Hepatocyte (in vitro differentiated cells): ENCODE results near the gene VAMP7. TPM values are rescaled to one million over a fixed set of nuclear protein-coding genes. Genes with fewer than 3 reads are reported as not detected.
"Not testable (repeated sequence)": the region's sequence is repeated elsewhere in the genome, so short reads cannot be mapped to it uniquely, and the experiment has no call there.

Experiments
- DNase-seq: peaks from one replicate; pipeline ENCODE4 v3.0.0-alpha.2; 2016; ENCODE audit warnings: low spot score
- H2AFZ ChIP-seq: fragments of 200-600 bp; sonication (generic); 2 replicates; pipeline ENCODE4 v1.6.0; 2016; ENCODE audit warnings: antibody characterized with exemption, mild to moderate bottlenecking
- H3K27ac ChIP-seq: fragments of 200-600 bp; sonication (generic); 2 replicates; pipeline ENCODE4 v1.5.1; 2016; ENCODE audit warnings: mild to moderate bottlenecking
- H3K27me3 ChIP-seq: fragments of 200-600 bp; sonication (generic); 2 replicates; pipeline ENCODE4 v1.6.1; 2016
- H3K36me3 ChIP-seq: fragments of 200-600 bp; sonication (generic); replicated peaks from 2 replicates; pipeline ENCODE4 v1.5.1; 2016; ENCODE audit warnings: low read depth; ENCODE audit not compliant: insufficient read depth
- H3K4me1 ChIP-seq: fragments of 200-600 bp; sonication (generic); 2 replicates; pipeline ENCODE4 v1.5.1; 2016; ENCODE audit warnings: mild to moderate bottlenecking, moderate library complexity; ENCODE audit not compliant: insufficient read depth
- H3K4me2 ChIP-seq: fragments of 200-600 bp; sonication (generic); 2 replicates; pipeline ENCODE4 v1.6.0; 2016
- H3K4me3 ChIP-seq: fragments of 200-600 bp; sonication (generic); 2 replicates; pipeline ENCODE4 v1.5.1; 2016; ENCODE audit warnings: mild to moderate bottlenecking
- H3K79me2 ChIP-seq: fragments of 200-600 bp; sonication (generic); 2 replicates; pipeline ENCODE4 v1.6.0; 2017; ENCODE audit warnings: mild to moderate bottlenecking
- H3K9me2 ChIP-seq: fragments of 200-600 bp; sonication (generic); replicated peaks from 2 replicates; pipeline ENCODE4 v1.6.0; 2017; ENCODE audit warnings: mild to moderate bottlenecking; ENCODE audit not compliant: insufficient read depth
- H3K9me3 ChIP-seq: fragments of 200-600 bp; sonication (generic); 2 replicates; pipeline ENCODE4 v1.5.1; 2016; ENCODE audit warnings: low read depth, mild to moderate bottlenecking
- H4K20me1 ChIP-seq: fragments of 200-600 bp; sonication (generic); 2 replicates; pipeline ENCODE4 v1.6.0; 2016; ENCODE audit warnings: mild to moderate bottlenecking; ENCODE audit not compliant: insufficient read depth, poor library complexity, severe bottlenecking
- CTCF ChIP-seq: fragments of 200-600 bp; sonication (generic); IDR thresholded peaks from 2 replicates; pipeline ENCODE4 v1.5.1; 2016; ENCODE audit warnings: antibody characterized with exemption, mild to moderate bottlenecking; ENCODE audit not compliant: poor library complexity
- EZH2 ChIP-seq: fragments of 200-600 bp; sonication (generic); IDR thresholded peaks from 2 replicates; pipeline ENCODE4 v1.6.1; 2016; ENCODE audit warnings: antibody characterized with exemption, mild to moderate bottlenecking, borderline replicate concordance
- EZH2phosphoT487 ChIP-seq: fragments of 200-600 bp; sonication (generic); IDR thresholded peaks from one replicate; pipeline ENCODE4 v1.6.1; 2018; ENCODE audit warnings: antibody characterized with exemption, mild to moderate bottlenecking, low read depth, moderate library complexity; ENCODE audit not compliant: unreplicated experiment, severe bottlenecking
- WGBS: methylation state at CpG from one replicate; pipeline ENCODE4 v1.1.6; 2016; ENCODE audit warnings: low lambda C conversion rate; ENCODE audit errors: missing lambda C conversion rate; 5-methylcytosine and 5-hydroxymethylcytosine counted together
- polyA plus RNA-seq: library from polyadenylated mRNA; unstranded; fragments of >200 nt; fragmentation: Nextera tagmentation; extraction: Ambion mirVana; gene quantifications from 2 replicates; pipeline ENCODE4 v1.2.1, GENCODE V29; 2016
- small RNA-seq: library from RNA; depleted of rRNA; stranded (forward); fragments of <200 nt; gene quantifications from one replicate; pipeline ENCODE3, GENCODE V24; 2014
- total RNA-seq: library from RNA; depleted of rRNA; stranded (reverse); fragments of >200 nt; gene quantifications from 2 replicates; pipeline ENCODE4 v1.2.3, GENCODE V29; 2014

VAMP7 gene
- total and polyA plus RNA-seq, 2 experiments from 2014 or later = 34.0 to 52.6 TPM

GRCh38 chrX:155983326-155983725, 102.2 kb downstream of the VAMP7 start:
- Histone ChIP-seq H3K27ac (no peak overlapping the region), H4K20me1 (no peaks in the 10 kb centered on the region), H3K4me3 (no peak overlapping the region), H3K9me3 (no peaks in the 10 kb centered on the region), H3K9me2 (no peaks in the 10 kb centered on the region), H3K4me2 (no peak overlapping the region), H2AFZ (no peak overlapping the region), H3K4me1 (no peaks in the 10 kb centered on the region), H3K36me3 (no peaks in the 10 kb centered on the region), H3K79me2 (no peaks in the 10 kb centered on the region), H3K27me3 (no peaks in the 10 kb centered on the region)
- TF ChIP-seq EZH2phosphoT487 = no peak
- TF ChIP-seq CTCF = no peak
- TF ChIP-seq EZH2 = no peak
- no peak for DNase-seq
- WGBS = 85% methylated on average over 2 of the region's 2 CpGs

GRCh38 chrX:155985208-155985607, 104.1 kb downstream of the VAMP7 start:
- H3K9me2 ChIP-seq = no peaks in the 10 kb centered on the region
- DNase-seq = no peak
- TF ChIP-seq CTCF (no peak), EZH2phosphoT487 (no peak), EZH2 (no peak)
- 52% methylated on average over 2 of the region's 2 CpGs for WGBS
- H2AFZ ChIP-seq = no peak overlapping the region
- no peaks in the 10 kb centered on the region for H3K4me1 ChIP-seq
- no peak overlapping the region for H3K4me3 ChIP-seq
- no peaks in the 10 kb centered on the region for H4K20me1 ChIP-seq
- H3K79me2 ChIP-seq = no peaks in the 10 kb centered on the region
- H3K9me3 ChIP-seq = no peaks in the 10 kb centered on the region
- peak overlapping the region; percentile 37 for H3K27ac ChIP-seq
- no peaks in the 10 kb centered on the region for H3K36me3 ChIP-seq
- H3K27me3 ChIP-seq = no peaks in the 10 kb centered on the region
- H3K4me2 ChIP-seq = no peak overlapping the region

GRCh38 chrX:155986995-155987394, 105.8 kb downstream of the VAMP7 start:
- H3K79me2 ChIP-seq, H3K4me1 ChIP-seq, H3K27me3 ChIP-seq, H4K20me1 ChIP-seq, H3K36me3 ChIP-seq, H3K9me2 ChIP-seq, DNase-seq, H3K4me2 ChIP-seq, H2AFZ ChIP-seq, H3K9me3 ChIP-seq, H3K4me3 ChIP-seq, H3K27ac ChIP-seq: not testable (repeated sequence)
- 15% methylated on average over 2 of the region's 2 CpGs for WGBS

- Histone ChIP-seq H3K27ac (no peak overlapping the region), H2AFZ (no peak overlapping the region), H4K20me1 (no peaks in the 10 kb centered on the region), H3K4me1 (no peaks in the 10 kb centered on the region), H3K36me3 (no peaks in the 10 kb centered on the region), H3K79me2 (no peaks in the 10 kb centered on the region), H3K4me2 (no peak overlapping the region), H3K4me3 (no peak overlapping the region), H3K27me3 (no peaks in the 10 kb centered on the region), H3K9me2 (no peaks in the 10 kb centered on the region), H3K9me3 (no peaks in the 10 kb centered on the region)
- 55% methylated on average over 4 of the region's 4 CpGs for WGBS
- TF ChIP-seq EZH2phosphoT487 = no peak
- no peak for TF ChIP-seq EZH2
- TF ChIP-seq CTCF = no peak
- no peak for DNase-seq
These were observed 107.7 kb downstream of the VAMP7 start for GRCh38 chrX:155988859-155989258.

Small RNA genes lying within 50 kb of the gene (small RNA-seq; reads per million reads assigned to genes)
- not detected for gene DPH3P2

Other genes starting within 250 kb of the VAMP7 start
- gene IL9R, start 116.4 kb downstream of the VAMP7 start, total RNA-seq = 0.12 TPM in 1 of 2 replicates, not detected in the other
- gene IL9R, start 116.4 kb downstream of the VAMP7 start, polyA plus RNA-seq = 0.17 TPM in 1 of 2 replicates, not detected in the other